SKM-1 treated with dmso at 0.1 percent for 144 hours (cell line): ENCODE data around the gene PTPRE.

ENCODE experiments used
- DNase-seq: peaks from one replicate; lab custom pipeline; 2025; ENCODE audit not compliant: unreplicated experiment; lab: John Stamatoyannopoulos, UW

PTPRE gene

DNA sequence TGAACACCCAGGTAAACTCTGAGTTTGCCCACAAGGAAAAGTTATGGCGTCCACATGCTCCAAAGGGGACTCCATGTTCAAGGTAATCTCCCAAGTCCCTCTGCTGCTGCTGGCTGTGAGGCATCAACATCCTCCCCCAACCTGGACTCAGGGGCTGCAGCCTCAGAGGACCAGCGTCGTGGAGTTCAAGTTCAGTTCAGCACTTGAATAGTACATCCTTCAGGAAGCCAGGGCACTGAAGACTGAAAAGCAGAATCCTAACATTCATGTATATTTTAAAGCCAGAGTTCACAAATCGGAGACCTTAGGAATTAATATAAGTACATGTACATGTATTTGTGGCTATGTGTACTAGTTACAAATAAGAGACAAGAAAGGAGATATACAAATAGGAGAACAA, 90.4 kb downstream of the PTPRE start:
- DNase-seq: no peak

DNA sequence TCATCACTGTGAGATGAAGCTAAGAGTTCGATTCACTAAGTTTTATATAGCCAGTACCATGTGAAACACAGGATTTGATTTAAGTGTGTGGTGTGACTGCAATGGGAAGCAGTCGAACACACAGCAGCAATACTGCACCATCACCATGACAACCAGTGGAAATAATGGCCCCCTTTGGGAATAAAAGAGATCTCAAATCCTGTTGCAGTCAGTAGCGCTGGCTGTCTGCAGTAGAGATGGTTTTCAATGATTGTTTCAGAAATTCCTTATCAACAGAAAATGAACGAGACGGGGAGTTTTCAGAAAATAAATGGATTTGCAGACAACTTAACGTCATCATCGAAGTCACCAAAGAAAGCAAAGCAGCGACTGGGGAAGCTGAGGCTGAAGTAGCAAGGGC, 91.0 kb downstream of the PTPRE start:
- no peak for DNase-seq

DNA sequence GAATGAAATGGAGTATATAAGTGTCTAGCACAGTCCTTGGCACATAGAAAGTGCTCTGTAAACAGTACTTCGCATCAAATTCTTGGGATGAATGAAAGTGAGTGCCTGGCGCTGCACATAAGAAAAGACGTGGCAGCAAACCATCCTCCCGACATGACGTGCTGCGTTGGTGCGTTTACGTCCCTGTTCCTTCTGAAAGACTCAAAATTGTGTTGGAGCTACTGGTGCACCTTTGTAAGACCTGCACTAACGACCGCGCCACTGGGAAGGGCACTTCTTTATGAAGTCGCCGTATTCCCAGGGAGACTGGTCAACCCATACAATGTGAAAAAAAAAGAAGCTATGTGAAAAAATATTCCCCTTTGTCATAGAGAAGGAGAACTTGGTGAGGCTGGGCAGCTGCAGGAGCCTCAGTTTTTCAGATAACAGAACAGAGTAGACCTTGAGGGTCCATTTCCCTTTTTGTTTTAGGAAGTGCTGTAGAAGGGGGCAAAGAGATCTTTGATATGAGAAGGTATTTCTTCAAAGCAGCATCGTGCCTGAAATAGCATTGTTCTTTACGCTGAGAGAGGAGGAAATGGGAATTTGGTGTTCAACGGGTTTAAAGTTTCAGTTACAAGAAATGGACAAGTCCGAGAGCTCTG, 91.7 kb downstream of the PTPRE start:
- no peak for DNase-seq

DNA sequence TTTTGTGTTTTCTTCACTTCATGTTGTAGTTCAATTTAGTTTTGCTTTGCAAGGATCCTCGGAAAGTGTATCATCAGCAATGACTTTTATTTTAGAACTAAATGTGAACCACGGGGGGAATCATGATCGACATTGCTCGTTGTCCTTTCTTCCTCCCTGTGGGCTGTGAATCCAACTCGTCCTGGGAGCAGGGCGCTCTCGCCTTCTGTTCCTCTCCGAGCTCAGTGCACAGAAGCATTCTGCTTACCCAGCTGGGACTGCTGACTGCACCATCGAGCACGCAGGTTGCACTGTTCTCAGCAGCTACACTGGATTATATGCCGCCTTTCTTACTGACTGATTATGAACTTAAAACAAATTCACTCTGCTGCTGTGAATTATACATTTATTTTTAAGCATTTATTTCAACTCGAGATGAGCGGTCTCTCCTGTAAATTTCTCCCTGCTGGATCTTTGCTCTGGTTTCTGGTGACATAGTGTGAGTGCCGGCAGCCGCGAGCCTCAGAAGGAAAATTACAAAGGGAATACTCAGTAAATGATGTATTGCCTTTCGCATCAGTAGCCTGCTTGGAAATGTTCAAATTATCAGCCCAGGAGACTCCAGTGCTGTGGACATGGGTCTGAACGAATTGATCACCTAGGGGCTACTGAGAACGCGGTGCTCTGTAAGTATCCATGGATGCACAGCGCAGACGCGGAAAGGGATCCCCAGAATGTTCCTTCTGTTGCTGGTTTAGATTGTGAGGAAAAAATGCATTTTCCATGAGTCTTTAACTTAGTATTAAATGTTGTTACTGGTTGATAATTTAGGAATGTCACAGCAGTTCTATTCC, 92.6 kb downstream of the PTPRE start:
- no peak for DNase-seq

DNA sequence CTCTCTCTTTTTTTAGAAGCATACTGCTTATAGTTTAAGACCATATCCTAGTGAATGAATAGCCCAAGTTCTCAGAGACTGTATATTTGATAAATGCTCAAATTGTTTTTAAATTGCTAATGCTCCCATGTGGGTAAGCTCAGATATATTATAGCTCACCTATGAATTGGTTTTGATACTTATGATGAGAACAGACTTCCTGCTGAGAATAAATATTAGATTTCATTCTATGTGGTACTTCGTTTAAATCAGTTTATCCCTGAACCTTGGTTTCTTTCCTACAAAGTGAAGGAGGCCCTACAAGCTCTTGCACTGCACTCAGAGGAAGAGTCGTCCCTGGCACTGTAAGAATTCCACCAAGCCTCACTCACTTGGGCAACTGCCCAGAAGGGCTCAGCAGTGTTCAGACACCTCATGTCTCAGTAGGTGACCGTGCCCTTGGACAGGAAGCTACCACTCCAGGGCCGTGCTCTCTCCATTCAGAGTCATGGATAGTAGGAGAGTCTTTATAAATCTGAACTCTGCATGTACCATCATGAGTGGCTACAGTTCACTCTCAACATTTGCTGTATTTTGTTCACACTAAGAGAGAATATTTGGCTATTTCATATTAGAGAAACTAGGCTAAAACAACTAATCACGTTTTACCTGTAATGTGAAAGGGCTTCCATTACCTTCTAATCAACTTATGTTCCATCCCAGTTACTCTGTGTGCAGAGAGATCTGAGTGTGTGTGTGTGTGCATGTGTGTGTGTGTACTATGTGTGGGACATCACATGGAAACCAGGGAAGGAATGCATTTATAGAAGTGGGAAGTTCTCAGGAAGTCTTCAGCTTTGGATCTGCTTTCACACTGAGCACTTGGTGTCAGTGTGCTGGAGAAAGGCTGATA, 93.8 kb downstream of the PTPRE start:
- DNase-seq: no peak

DNA sequence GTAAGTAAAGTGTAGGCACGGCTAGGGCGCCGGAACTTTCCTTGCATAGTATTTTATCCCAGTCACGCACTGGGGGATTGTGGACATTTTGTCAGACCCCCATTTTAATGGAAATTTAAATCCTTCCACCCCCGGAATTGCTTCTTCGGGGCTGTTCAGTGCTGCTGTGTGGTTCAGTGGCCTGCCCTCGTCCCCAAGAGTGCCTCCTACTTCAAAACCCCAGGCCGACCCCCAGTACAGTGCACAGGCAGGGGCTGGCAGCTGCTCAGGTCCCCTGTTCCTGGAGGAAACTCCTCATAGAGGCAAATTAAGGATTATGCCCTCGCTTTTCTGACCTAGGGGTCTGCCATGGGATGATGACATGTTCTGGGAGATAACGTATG, 94.5 kb downstream of the PTPRE start:
- no peak for DNase-seq

DNA sequence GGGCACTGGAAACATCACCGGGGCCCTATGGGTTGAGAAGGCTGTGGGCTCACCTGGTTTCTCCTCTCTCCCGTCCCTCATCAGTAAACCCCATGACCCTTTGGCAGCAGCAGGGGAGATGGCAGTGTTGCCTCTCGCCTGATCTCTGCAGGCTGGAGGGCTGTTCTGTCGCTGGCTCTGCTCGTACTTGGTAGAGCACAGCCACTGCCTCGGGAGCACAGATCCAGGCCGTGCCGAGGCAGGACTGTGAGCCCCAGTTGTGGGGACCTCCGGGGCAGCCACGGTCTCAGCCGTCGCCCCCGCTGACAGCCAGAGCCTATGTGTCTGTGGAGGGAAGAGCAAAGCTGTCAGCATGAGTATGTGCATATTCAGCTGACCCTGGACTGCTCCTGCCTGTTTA, 94.9 kb downstream of the PTPRE start:
- DNase-seq: no peak

DNA sequence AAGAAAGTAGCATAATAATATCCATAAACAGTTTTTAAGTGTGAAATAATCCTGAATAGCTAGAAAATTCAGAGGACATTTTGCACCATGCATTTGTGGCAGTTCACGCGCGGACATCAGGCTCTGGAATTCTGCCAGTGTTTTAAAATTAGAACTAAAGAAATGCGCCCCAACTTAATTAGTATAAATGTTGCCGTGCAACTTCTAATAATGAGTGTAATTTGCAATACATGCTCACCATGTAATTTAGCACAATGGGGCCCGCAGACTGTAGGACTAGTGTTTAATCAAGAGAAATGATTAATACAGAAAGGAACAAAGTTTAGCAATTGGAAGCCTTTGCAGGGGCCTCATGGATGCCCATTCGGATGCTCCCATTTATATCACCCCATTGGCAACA, 96.6 kb downstream of the PTPRE start:
- no peak for DNase-seq

DNA sequence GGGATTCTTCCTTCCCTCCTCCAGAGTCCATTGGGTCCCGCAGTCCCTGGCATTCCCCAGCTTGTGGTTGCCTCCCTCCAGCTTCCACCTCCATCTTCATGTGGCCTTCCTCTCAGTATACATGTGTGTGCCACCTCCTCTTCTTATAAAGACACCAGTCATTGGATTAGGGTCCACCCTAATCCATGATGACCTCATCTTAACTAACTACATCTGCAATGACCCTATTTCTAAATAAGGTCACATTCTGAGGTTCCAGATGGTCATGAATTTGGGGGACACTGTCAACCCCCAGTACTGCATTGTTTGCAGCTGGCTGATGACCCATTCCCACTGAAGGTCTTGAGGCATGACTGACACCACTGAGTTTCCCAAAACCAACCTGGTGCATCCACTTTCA, 99.0 kb downstream of the PTPRE start:
- DNase-seq: no peak

DNA sequence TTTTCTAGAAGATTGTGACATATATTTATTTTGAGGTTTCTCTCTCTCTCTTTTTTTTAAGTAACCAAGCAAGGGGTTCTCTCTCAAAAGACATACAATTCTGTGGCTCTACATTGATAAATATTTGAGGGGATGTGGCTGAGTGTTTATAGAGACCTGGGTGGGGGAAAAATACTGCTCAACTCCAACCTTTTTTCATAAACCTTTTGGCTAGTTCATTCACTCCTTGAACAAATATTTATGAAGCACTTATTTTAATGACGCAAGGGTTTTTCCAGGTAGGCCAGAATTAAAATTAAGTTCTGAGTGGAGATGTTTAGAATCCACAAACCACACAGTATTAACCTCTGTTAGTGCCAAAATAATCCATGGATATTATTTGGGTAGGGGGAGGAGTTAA, 100.2 kb downstream of the PTPRE start:
- DNase-seq: no peak

DNA sequence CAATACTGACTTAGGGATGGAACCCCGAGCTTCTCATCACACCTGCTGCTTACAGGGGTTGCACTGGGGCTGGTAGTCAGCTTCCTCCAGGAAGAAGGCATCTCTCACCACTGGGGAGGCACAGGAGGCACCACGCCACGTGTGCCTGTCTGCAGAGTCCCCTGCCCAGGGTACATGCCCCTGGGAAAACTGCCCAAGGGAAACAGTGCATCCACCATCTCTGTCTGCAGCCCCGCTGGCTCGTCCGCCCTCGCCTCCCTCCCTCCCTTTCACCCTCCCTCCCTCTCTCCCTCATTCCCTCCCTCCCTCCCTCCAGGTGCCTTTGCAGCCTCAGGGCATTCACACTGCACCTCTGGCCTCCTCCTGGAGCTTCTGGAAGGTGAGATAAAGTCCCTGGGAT, 101.1 kb downstream of the PTPRE start:
- no peak for DNase-seq

DNA sequence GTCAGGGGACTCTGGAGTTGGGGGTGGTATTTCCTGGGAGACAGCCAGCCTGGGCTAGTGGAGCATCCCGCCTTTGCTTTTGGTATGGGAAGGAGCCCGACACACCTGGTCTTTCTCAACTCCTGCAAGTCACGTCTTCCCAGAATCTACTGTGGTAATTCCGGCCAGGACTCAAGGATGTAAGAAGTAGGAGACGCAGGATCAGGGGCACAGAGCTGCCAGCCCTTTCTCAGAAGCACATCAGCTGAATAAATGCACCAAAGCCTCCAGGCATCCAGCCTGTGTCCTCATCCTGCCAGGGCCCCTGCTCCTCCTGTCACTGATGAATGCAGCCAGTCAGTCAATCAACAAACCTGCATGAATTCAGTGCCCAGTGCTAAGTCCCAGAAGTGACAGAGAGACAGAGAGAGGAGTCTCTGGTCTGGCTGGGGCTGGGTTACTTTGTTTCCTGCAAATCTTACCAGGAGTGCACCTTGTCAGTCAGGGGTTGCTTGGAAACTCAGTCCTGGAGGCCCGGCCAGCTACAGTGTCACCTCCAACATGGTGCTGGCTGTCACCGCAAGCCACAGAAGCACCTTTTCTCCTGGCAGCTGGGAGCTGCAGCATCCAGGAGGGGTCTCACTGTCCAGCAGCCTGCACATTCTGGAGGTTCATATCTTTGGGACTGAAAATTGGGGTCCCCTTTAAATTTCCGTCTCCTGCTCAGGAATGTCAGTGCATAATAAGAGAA, 101.8 kb downstream of the PTPRE start:
- no peak for DNase-seq

DNA sequence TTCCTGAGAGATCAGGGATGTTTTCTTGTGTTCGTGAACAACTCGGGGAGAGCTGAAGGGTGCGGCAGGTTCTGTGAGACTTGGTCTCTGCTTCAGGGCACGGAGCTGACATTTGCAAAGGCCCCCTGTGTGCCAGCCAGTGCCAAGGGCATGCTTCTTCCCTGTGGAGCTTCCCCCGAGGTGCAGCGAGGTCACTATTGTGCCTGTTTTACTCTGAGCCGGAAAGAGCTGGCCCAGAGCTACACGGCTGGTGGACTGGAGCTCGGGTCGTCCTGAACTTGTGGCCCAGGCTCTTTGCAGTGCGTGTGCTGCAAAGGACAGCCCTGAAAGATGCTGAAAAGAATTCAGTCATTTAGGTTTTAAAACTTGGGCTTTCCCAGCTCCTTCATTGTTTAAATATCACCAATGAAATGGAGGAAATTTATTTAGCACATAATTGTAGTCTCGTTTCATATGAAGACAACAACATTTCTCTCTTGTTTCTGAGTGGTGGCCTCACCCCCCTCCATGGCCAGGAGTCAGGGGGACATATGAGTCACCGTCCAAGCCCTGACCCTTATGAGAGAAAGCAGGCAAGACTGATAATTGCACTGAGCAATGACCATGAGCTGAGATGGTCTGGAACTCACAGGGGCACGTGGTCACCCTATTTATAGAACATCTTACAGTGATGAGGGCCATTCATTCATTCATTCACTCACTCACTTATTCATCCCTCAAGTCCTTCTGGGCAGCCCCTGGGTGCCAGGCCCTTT, 102.6 kb downstream of the PTPRE start:
- DNase-seq: no peak

DNA sequence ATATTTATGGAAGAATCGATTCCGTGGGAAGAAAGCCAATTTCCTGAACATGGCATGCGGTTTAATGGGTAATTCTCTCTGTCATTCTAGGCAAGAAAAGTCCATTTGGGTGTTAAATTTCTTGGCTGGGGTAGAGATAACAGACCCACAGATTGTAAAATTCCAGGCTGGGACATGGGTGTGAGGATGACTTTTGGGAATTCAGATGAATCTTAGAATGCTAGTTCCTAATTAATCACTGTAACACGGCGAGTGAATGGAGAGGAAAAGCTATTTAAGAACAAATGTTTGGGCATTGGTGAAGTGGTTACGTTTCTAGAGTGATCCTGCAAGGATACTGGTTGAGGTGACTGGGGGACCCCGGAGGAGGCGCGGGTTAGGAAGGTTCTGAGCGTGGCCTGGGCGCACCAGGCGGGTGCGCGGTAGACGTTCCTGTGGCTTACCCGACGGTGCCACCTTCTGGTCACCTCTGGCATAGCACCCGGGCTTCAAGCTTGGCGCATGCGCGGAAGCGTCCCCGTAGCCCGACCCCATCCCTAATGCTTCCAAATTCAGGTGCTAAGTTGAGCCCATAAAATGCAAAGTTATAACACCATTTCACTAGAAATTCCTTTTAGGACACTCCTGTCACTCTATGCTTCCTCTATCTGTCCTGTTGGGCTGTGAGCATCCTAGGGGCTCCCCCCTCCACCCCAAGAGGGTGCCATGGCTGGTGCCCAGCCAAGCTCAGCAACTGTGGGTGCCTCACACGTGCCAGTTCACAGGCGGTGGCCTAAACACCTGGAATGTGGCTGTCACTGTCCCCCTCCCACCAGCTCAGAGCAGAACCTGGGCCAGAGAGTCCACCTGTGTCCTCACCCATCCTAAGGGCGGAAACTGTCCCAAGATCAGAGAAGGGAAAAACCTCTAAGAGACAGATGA, 104.4 kb downstream of the PTPRE start:
- DNase-seq: peak; percentile 64

DNA sequence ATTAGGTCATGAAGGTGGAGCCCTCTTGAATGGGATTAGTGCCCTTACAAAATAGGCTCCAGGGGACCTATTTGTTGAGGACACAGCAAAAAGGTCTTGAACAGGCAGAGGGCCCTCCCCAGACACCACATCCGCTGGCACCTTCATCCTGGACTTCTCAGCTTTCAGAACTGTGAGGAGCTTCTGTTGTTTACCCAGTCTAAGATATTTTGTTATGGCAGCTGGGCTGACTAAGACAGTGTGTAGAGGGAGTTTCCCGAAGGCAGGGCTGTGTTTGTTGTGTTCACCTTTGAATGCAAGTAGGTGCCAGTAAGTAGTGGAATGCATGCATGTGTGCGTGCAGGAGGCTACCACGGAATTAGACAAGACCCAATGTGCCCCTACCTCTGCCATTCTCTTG, 106.7 kb downstream of the PTPRE start:
- no peak for DNase-seq

DNA sequence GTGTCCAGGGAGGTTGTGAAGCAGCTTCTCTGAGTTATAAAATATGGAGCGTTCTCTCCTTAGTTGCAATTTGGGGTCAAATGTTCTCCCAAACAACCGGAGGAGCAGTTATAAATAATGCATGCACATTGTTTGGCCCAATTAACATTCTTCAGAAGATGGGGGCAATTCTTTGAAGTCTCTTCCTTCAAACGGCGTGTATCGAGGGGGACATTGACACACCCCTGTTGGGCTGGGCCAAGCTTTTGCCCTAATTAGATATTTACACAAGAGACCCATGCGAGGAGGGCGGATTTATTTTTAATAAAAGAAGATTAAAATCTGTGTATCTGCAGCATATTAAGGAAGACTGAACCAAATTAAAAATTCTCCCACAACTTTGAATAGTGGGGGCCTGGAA, 107.3 kb downstream of the PTPRE start:
- no peak for DNase-seq

DNA sequence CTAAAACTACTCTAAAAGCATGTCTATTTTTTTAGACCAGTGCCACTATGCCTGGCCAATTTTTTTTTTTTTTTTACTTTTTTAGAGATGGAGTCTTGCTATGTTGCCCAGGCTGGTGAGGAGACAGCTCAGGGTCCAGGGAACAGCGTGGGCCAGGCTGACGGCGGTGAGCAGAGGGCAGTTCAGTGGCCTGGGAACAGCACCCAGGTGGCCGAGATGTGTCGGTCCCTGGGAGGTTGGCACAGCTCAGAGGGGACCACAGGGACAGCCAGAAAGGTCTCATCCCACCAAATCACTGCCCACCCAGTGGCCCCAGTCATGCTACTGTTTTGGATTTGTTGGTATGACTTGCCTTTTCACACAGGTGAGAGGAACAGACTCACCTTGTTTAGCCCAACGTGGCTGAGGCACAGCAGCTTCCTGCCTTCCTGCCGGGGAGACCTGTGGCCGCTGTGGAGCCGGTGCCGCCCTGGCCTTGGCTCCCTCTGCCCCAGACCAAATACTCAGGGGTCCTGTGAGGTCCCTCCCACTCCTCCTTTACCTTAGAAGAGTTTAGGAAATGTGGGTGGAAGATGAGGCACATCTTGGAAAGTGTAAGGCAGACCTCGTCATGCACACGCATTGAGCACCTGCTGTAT, 109.6 kb downstream of the PTPRE start:
- DNase-seq: no peak

DNA sequence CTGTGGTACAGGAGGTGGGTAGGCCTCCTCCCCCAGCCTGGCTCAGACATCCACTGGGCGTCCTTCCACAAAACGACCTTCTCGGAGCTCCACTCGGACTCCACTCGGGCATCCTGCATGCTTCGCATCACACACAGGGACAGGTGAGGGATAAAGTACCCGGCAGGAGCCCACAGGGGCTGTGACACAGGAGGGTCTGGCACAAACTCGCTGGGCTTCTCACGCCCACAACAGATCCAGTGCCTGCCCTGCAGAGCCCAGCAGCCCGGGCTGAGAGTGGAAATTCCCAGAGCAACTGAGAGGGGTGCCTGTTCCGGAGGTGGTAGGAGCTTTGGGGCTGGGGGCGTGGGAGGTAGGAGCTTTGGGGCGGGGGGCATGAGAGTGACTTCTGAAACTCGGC, 110.9 kb downstream of the PTPRE start:
- no peak for DNase-seq

DNA sequence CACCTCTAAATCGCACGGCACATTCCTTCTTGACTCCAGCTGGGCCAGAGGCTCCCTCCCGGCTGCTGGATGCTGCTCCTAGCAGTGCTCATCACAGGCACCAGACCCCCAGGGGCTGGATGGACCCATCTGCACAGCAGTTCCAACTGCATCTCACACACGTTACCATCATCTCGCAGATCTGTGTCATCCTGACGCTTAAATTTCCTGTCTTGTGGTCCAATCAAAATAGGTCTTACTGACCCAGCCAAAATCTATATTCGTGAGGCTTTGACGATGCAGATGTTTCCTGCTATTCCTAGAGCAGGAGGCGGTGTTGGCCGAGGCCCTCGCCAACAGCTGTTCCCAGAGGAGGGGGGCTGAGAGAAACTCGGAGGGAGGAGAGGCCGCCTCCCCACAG, 111.3 kb downstream of the PTPRE start:
- no peak for DNase-seq
